IPS-18a (cell line): Measurements from ENCODE around the gene CFAP61.

ENCODE experiments used
- H3K27ac ChIP-seq: one replicate; pipeline ENCODE4 v1.5.1; 2013; ENCODE audit warnings: low read length
- H3K27me3 ChIP-seq: one replicate; pipeline ENCODE4 v1.6.1; 2013; ENCODE audit warnings: mild to moderate bottlenecking, low read length; ENCODE audit not compliant: control insufficient read depth, insufficient read depth
- H3K36me3 ChIP-seq: one replicate; pipeline ENCODE4 v1.6.1; 2013; ENCODE audit warnings: low read depth, low read length; ENCODE audit not compliant: control insufficient read depth
- H3K4me1 ChIP-seq: one replicate; pipeline ENCODE4 v1.6.1; 2013; ENCODE audit warnings: low read depth, low read length; ENCODE audit not compliant: control insufficient read depth
- H3K4me3 ChIP-seq: one replicate; pipeline ENCODE4 v1.5.1; 2013; ENCODE audit warnings: low read length
- H3K9ac ChIP-seq: one replicate; pipeline ENCODE4 v1.6.1; 2013; ENCODE audit warnings: mild to moderate bottlenecking, low read length, moderate library complexity
- H3K9me3 ChIP-seq: one replicate; pipeline ENCODE4 v1.6.1; 2013; ENCODE audit warnings: low read depth, low read length; ENCODE audit not compliant: control insufficient read depth

CFAP61 gene

GRCh38 chr20:20038586-20038985, 13.7 kb upstream of the CFAP61 start:
- H3K27me3 ChIP-seq: no peaks in the 10 kb centered on the region
- H3K4me1 ChIP-seq: no peaks in the 10 kb centered on the region
- no peaks in the 10 kb centered on the region for H3K9me3 ChIP-seq
- H3K36me3 ChIP-seq: peaks cover 96% of the 10 kb centered on the region
- H3K9ac ChIP-seq: no peak overlapping the region
- no peak overlapping the region for H3K4me3 ChIP-seq
- peak overlapping the region; percentile 44 for H3K27ac ChIP-seq

GRCh38 chr20:20039752-20040387, 12.5 kb upstream of the CFAP61 start:
- H3K36me3 ChIP-seq: peaks cover 98% of the 10 kb centered on the region

DNA sequence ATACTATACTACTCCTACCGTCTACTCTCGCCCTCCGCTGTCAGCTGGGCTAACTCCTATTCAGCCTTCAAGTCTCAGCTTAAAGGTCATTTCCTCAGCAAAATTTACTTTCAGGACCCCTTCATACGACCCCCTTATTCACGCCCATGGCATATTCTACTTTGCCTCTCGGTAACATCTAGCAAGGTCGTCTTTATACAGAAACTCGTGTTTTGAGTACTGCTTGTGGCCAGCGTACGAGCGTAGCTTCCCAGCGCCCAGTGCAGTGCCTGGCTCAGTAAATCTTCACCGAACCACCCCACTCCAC, 612 bp upstream of the CFAP61 start:
- peaks cover 34% of the 10 kb centered on the region for H3K36me3 ChIP-seq
- peak overlapping the region; percentile 98 for H3K4me3 ChIP-seq
- H3K9me3 ChIP-seq: no peaks in the 10 kb centered on the region
- H3K27ac ChIP-seq: peak overlapping the region; percentile 84
- H3K4me1 ChIP-seq: peaks cover 6% of the 10 kb centered on the region
- H3K9ac ChIP-seq: peak overlapping the region; percentile 84
- no peaks in the 10 kb centered on the region for H3K27me3 ChIP-seq

More at GRCh38 chr20:20039752-20040387, 12.5 kb upstream of the CFAP61 start:
- Histone ChIP-seq H3K27me3 (no peaks in the 10 kb centered on the region), H3K27ac (no peak overlapping the region), H3K4me1 (no peaks in the 10 kb centered on the region), H3K4me3 (no peak overlapping the region), H3K9me3 (no peaks in the 10 kb centered on the region), H3K9ac (no peak overlapping the region)

DNA sequence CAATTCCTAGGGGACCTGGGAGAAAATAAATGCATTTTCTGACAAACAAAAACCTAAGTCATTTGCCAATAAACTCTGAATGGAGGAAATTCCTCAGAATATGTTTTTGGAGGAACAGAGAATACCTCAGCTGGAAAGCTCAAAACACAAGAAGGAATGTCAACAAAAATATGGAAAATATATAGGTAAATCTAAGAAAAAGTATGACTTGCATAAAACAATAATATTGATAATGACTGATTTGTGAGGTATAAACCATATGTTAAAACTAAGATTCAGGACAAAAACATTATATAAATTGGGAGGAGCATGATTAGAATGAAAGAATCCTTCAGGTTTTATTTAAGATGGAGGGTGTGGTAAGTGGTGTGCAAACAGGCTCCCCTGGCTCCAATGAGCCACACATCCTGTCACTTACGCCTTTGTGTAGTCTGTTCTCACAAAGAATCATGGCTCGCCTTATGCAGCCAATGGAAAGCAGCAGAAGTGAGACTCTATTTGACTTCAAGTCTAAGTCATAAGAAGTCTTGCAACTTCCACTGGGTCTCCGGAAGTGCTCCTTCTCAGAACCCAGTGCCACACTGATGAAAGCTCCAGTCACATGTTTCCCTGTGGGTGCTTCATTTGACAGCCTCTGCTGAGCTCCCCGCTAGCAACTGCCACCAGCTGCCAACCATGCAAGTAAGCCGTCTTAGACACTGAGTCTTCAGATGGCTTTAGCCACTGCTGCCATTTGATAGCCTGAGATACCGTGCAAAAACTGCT, 8.1 kb downstream of the CFAP61 start:
- no peak overlapping the region for H3K27ac ChIP-seq
- H3K9ac ChIP-seq: no peak overlapping the region
- H3K36me3 ChIP-seq: no peaks in the 10 kb centered on the region
- no peak overlapping the region for H3K4me3 ChIP-seq
- no peaks in the 10 kb centered on the region for H3K27me3 ChIP-seq
- no peaks in the 10 kb centered on the region for H3K4me1 ChIP-seq
- H3K9me3 ChIP-seq: no peaks in the 10 kb centered on the region

GRCh38 chr20:20063941-20064702, 11.8 kb downstream of the CFAP61 start:
- H3K27me3 ChIP-seq: no peaks in the 10 kb centered on the region
- H3K9ac ChIP-seq: no peak overlapping the region
- no peaks in the 10 kb centered on the region for H3K36me3 ChIP-seq
- H3K4me3 ChIP-seq: no peak overlapping the region
- H3K4me1 ChIP-seq: no peaks in the 10 kb centered on the region
- no peaks in the 10 kb centered on the region for H3K9me3 ChIP-seq
- H3K27ac ChIP-seq: no peak overlapping the region

DNA sequence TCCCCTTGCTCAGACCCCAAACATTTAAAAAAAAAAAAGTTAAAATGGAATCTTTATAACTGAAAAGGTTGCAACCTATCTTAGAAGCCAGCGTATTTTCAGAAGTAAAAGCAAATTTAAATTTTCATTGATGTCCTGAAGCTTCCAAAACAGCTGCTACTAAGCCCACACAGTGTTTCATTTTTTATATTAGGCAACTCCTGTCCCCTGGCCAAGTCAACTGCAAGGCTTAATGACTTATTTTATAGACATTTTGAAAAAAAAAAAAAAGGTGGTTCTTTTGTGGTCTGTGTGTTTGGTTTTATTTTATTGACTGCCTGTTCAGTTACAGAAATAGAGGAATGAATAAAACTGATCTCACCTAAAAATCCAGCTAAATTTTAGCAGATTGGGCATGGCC, 13.0 kb downstream of the CFAP61 start:
- H3K4me3 ChIP-seq: no peak overlapping the region

GRCh38 chr20:20070871-20071726, 18.8 kb downstream of the CFAP61 start:
- Histone ChIP-seq H3K4me1 (no peaks in the 10 kb centered on the region), H3K4me3 (no peak overlapping the region), H3K9ac (no peak overlapping the region), H3K27ac (no peak overlapping the region), H3K36me3 (no peaks in the 10 kb centered on the region), H3K9me3 (no peaks in the 10 kb centered on the region), H3K27me3 (no peaks in the 10 kb centered on the region)

More for the DNA sequence above, 13.0 kb downstream of the CFAP61 start:
- Histone ChIP-seq H3K9ac (no peak overlapping the region), H3K36me3 (no peaks in the 10 kb centered on the region), H3K27ac (no peak overlapping the region), H3K27me3 (no peaks in the 10 kb centered on the region), H3K4me1 (no peaks in the 10 kb centered on the region), H3K9me3 (no peaks in the 10 kb centered on the region)

- Histone ChIP-seq H3K9ac (no peak overlapping the region), H3K36me3 (no peaks in the 10 kb centered on the region), H3K4me3 (no peak overlapping the region), H3K27ac (no peak overlapping the region), H3K9me3 (no peaks in the 10 kb centered on the region), H3K4me1 (peaks cover 5% of the 10 kb centered on the region), H3K27me3 (no peaks in the 10 kb centered on the region)
These were observed 21.6 kb downstream of the CFAP61 start for GRCh38 chr20:20073801-20074371.

DNA sequence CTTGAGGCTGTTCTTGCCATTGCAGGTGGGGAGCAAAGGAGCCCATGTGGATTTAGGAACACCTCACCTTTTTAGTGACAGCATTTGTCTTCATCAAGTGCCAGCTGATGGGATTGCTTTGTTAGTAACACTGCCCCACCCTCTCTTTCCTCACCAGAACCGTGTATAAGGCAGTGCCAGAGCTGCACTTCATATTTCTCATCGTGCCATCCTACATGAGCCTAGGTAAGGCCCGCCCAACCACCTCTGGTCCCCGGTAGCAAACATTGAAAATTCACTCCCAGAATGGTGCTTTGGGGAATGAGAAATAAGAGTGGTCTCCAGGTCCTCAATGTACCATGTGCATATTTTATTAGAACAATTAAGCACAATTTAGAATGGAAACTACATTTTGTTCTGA, 22.7 kb downstream of the CFAP61 start:
- Histone ChIP-seq H3K4me3 (no peak overlapping the region), H3K27ac (no peak overlapping the region), H3K27me3 (no peaks in the 10 kb centered on the region), H3K9me3 (no peaks in the 10 kb centered on the region), H3K4me1 (peaks cover 11% of the 10 kb centered on the region), H3K36me3 (no peaks in the 10 kb centered on the region), H3K9ac (no peak overlapping the region)

DNA sequence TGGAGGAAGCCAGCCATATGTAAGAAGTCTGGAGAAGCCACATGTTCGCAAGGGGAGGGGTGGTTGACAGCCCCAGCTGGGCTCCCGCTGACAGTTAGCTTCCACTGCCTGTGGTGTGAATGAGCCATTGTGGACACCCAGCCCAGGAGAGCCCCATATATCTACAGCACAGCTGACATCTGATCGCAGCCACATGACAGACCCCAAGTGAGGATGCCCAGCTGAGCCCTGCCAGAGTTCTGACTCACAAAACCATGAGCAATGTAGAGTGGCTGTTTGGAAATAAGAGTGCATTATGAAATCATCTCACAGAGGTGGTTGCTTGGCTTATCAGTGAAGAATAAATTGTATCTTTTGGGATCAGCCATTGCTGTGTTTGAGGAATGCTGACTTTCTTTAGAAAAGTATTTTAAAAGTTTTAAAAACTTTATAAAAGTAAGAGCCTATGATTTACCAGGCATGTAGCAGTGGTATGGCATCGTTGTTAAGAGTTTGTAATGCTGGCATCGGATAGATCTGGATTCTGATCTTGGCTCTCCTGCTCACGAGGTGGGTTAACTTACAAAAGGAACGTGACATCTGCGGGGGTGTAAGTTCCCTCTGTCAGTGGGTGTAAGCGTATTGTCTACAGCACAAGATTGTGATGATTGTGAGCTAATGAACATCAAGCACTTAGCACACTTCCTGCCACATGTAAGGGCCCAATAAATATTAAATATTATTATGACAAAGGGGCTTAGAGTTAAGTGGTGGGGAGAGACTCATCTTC, 24.1 kb downstream of the CFAP61 start:
- peaks cover 4% of the 10 kb centered on the region for H3K27me3 ChIP-seq
- H3K9ac ChIP-seq: no peak overlapping the region

More for the DNA sequence above, 24.1 kb downstream of the CFAP61 start:
- no peak overlapping the region for H3K27ac ChIP-seq
- peaks cover 11% of the 10 kb centered on the region for H3K4me1 ChIP-seq
- no peaks in the 10 kb centered on the region for H3K9me3 ChIP-seq
- no peaks in the 10 kb centered on the region for H3K36me3 ChIP-seq
- no peak overlapping the region for H3K4me3 ChIP-seq
